HG02623 (cell line): ENCODE measurements around the gene ATRAID.

Experiments used
- ATAC-seq: cut with Tn5 transposase; IDR thresholded peaks from one replicate; pipeline ENCODE4 v1.9.1; 2021; ENCODE audit warnings: moderate library complexity; ENCODE audit not compliant: unreplicated experiment

Gene ATRAID

GRCh38 chr2:27217173-27218121 is 5.6 kb downstream of the ATRAID start, which contains the start of gene CAD:
CAD (plus strand) TSS chr2:27217369; CDS start chr2:27217552, 183 bp downstream.
- ATAC-seq = peak; percentile 76

- no peak for ATAC-seq
Observed at GRCh38 chr2:27218614-27219013, 6.8 kb downstream of the ATRAID start.

GRCh38 chr2:27219091-27219490 is 7.2 kb downstream of the ATRAID start:
- ATAC-seq = no peak

- ATAC-seq = no peak
Observed at GRCh38 chr2:27220091-27220490, 8.2 kb downstream of the ATRAID start.

GRCh38 chr2:27221166-27221565 is 9.3 kb downstream of the ATRAID start:
- no peak for ATAC-seq

GRCh38 chr2:27222407-27222806 is 10.6 kb downstream of the ATRAID start:
- no peak for ATAC-seq

GRCh38 chr2:27223416-27223815 is 11.6 kb downstream of the ATRAID start:
- no peak for ATAC-seq

GRCh38 chr2:27225526-27225925 is 13.7 kb downstream of the ATRAID start:
- no peak for ATAC-seq

GRCh38 chr2:27227501-27227900 is 15.7 kb downstream of the ATRAID start:
- no peak for ATAC-seq

- ATAC-seq = no peak
Observed at GRCh38 chr2:27231921-27232320, 20.1 kb downstream of the ATRAID start.

GRCh38 chr2:27233341-27233740 is 21.5 kb downstream of the ATRAID start:
- no peak for ATAC-seq

GRCh38 chr2:27236136-27236535 is 24.3 kb downstream of the ATRAID start:
- no peak for ATAC-seq

GRCh38 chr2:27236626-27237025 is 24.8 kb downstream of the ATRAID start:
- no peak for ATAC-seq

- no peak for ATAC-seq
Observed at GRCh38 chr2:27237341-27237945, 25.6 kb downstream of the ATRAID start.

- no peak for ATAC-seq
Observed at GRCh38 chr2:27238976-27239375, 27.1 kb downstream of the ATRAID start.

- no peak for ATAC-seq
Observed at GRCh38 chr2:27240406-27240805, 28.6 kb downstream of the ATRAID start.

GRCh38 chr2:27241761-27242613 is 30.1 kb downstream of the ATRAID start:
- no peak for ATAC-seq

GRCh38 chr2:27242614-27242951 is 30.7 kb downstream of the ATRAID start:
- no peak for ATAC-seq

GRCh38 chr2:27243391-27244130 is 31.7 kb downstream of the ATRAID start:
- ATAC-seq = no peak

- ATAC-seq = no peak
Observed at GRCh38 chr2:27245116-27245515, 33.3 kb downstream of the ATRAID start.

GRCh38 chr2:27245626-27246025 is 33.8 kb downstream of the ATRAID start:
- ATAC-seq = no peak
